CD4-positive, alpha-beta T cell (primary cell): ENCODE measurements around the gene JCHAIN. TPM values are rescaled to one million over a fixed set of nuclear protein-coding genes. Genes with fewer than 3 reads are reported as not detected.
A peak's percentile ranks its signal among the peaks of the same experiment; 100 is the strongest.

Experiments
- ATAC-seq: fragments of 200-7000 bp; cut with Tn5 transposase; one replicate; pipeline ENCODE4 v1.10.0; 2022; ENCODE audit warnings: mild to moderate bottlenecking; ENCODE audit not compliant: poor library complexity
- CTCF ChIA-PET: fragments of 350-600 bp; sonication (Branson Sonifier 250); formaldehyde crosslinking; loops from one replicate; lab custom pipeline; 2021; ENCODE audit warnings: antibody characterized with exemption, inconsistent platforms; lab: Charles Lee
- POLR2A ChIA-PET: fragments of 350-600 bp; sonication (Branson Sonifier 250); formaldehyde crosslinking; loops from one replicate; lab custom pipeline; 2021; ENCODE audit warnings: antibody characterized with exemption, inconsistent platforms; lab: Charles Lee
- DNase-seq, 14 experiments: peaks; one replicate each; pipeline ENCODE4 v3.0.0-alpha.2; 2013 to 2020; ENCODE audit warnings: mixed read lengths in 2 of 14
- H3K27ac ChIP-seq, 2 donors: one replicate each; pipeline versions ENCODE4 v1.5.1 to v1.7.0; 2013; ENCODE audit warnings: low read length in 2 of 2, low read depth in 1 of 2, mild to moderate bottlenecking in 1 of 2
- H3K27me3 ChIP-seq, 2 experiments: 1 replicate in 1 of 2; 2 replicates in 1 of 2; pipeline versions ENCODE4 v1.6.1 to v1.7.0; 2013; ENCODE audit warnings: low read length in 2 of 2, control low read depth in 1 of 2, mild to moderate bottlenecking in 1 of 2, moderate library complexity in 1 of 2; ENCODE audit not compliant: insufficient read depth in 2 of 2, control insufficient read depth in 1 of 2
- H3K36me3 ChIP-seq: one replicate; pipeline ENCODE4 v1.6.1; 2013; ENCODE audit warnings: low read length, control low read depth; ENCODE audit not compliant: insufficient read depth
- H3K4me1 ChIP-seq: one replicate; pipeline ENCODE4 v1.6.1; 2013; ENCODE audit warnings: low read length, control low read depth; ENCODE audit not compliant: insufficient read depth
- H3K4me3 ChIP-seq: one replicate; pipeline ENCODE4 v1.5.1; 2013; ENCODE audit warnings: mild to moderate bottlenecking, low read length, moderate library complexity
- H3K9me3 ChIP-seq, 2 experiments: 1 replicate in 1 of 2; 2 replicates in 1 of 2; pipeline versions ENCODE4 v1.6.1 to v1.7.0; 2013; ENCODE audit warnings: low read length in 2 of 2, mild to moderate bottlenecking in 2 of 2, control low read depth in 1 of 2, moderate library complexity in 1 of 2; ENCODE audit not compliant: control insufficient read depth in 1 of 2, insufficient read depth in 1 of 2
- H3K27ac Mint-ChIP-seq: one replicate; pipeline ENCODE4 v1.8.0; 2020; ENCODE audit warnings: mixed read lengths
- H3K27me3 Mint-ChIP-seq: one replicate; pipeline ENCODE4 v1.8.0; 2021; ENCODE audit warnings: mixed read lengths
- H3K36me3 Mint-ChIP-seq: one replicate; pipeline ENCODE4 v1.8.0; 2021; ENCODE audit warnings: low read depth, mixed read lengths
- H3K4me1 Mint-ChIP-seq: one replicate; pipeline ENCODE4 v1.8.0; 2021; ENCODE audit warnings: low read depth, mixed read lengths
- H3K4me3 Mint-ChIP-seq: one replicate; pipeline ENCODE4 v1.8.0; 2020; ENCODE audit warnings: mild to moderate bottlenecking, mixed read lengths
- H3K9me3 Mint-ChIP-seq: one replicate; pipeline ENCODE4 v1.8.0; 2020; ENCODE audit warnings: mixed read lengths
- CTCF ChIP-seq: fragments of 200-600 bp; IDR thresholded peaks from one replicate; pipeline ENCODE4 v1.8.0; 2022; ENCODE audit warnings: antibody characterized with exemption, mild to moderate bottlenecking
- intact Hi-C, 2 experiments: fragments of 100-400 bp; cut with DNase I in 1 of 2; cut with micrococcal nuclease in 1 of 2; formaldehyde crosslinking; loops; one replicate each; pipeline versions ENCODE4 v1.15.1 to v1.9.0; 2023 to 2025; cut with DNase I, micrococcal nuclease
- total RNA-seq, 174 experiments: library from RNA in 2 of 174; stranded (reverse) in 2 of 174; gene quantifications; one replicate each; pipeline ENCODE4 v1.2.3 and lab custom pipeline; 2021 to 2026

JCHAIN gene
- total RNA-seq, 2 experiments from 2014 or later, result 1.0 to 2.7 TPM

- Histone ChIP-seq H3K9me3 (peaks cover 0 to 8% of the 10 kb centered on the region in 2 experiments), H3K4me3 (no peak overlapping the region), H3K36me3 (peaks cover 4% of the 10 kb centered on the region), H3K27ac (no peak overlapping the region), H3K27me3 (no peaks in the 10 kb centered on the region), H3K4me1 (peaks cover 26% of the 10 kb centered on the region)
- ATAC-seq (no peak), DNase-seq (no peak)
- peak overlapping the region; percentile 24 for H3K27ac Mint-ChIP-seq
- ChIA-PET CTCF (interaction anchor here (4.9 kb wide), 1 partner anchor 13 kb away, joined by 35 read pairs; no protein-coding TSS in a partner anchor), POLR2A (interaction anchor here (0.6 to 8.0 kb wide), 4 partner anchors 12 to 147 kb away, joined by 3 to 166 read pairs (median 4); partner anchors contain the start of genes GRSF1 and RUFY3)
- TF ChIP-seq CTCF, result no peak
- H3K4me3 Mint-ChIP-seq, result no peak overlapping the region
- H3K9me3 Mint-ChIP-seq, result no peaks in the 10 kb centered on the region
- peaks cover 45% of the 10 kb centered on the region for H3K4me1 Mint-ChIP-seq
- intact Hi-C loops, result loop anchor here in 1 of 2 experiments (5.0 kb wide), 1 partner anchor 41 kb away; no protein-coding TSS in a partner anchor
- no peaks in the 10 kb centered on the region for H3K27me3 Mint-ChIP-seq
- H3K36me3 Mint-ChIP-seq, result peaks cover 35% of the 10 kb centered on the region
Observed at GRCh38 chr4:70691661-70692060, 25.4 kb upstream of the JCHAIN start.

- Histone ChIP-seq H3K4me3 (peak overlapping the region; percentile 74), H3K27ac (peak overlapping the region; percentile 94 to 97), H3K27me3 (no peaks in the 10 kb centered on the region), H3K9me3 (peaks cover 0 to 8% of the 10 kb centered on the region in 2 experiments), H3K4me1 (peaks cover 26% of the 10 kb centered on the region), H3K36me3 (peaks cover 4% of the 10 kb centered on the region)
- H3K27ac Mint-ChIP-seq, result peak overlapping the region; percentile 99
- peaks cover 35% of the 10 kb centered on the region for H3K36me3 Mint-ChIP-seq
- no peaks in the 10 kb centered on the region for H3K27me3 Mint-ChIP-seq
- H3K9me3 Mint-ChIP-seq, result no peaks in the 10 kb centered on the region
- POLR2A ChIA-PET, result interaction anchor here (1.1 to 8.0 kb wide), 10 partner anchors 8 to 321 kb away, joined by 4 to 166 read pairs (median 6); partner anchors contain the start of genes DCK, GRSF1 and MOB1B
- ATAC-seq, result no peak
- DNase-seq, result peak in 5 of 14 experiments; percentile 2 to 48 (median 3)
- H3K4me1 Mint-ChIP-seq, result peaks cover 45% of the 10 kb centered on the region
- CTCF ChIA-PET, result interaction anchor here (0.7 to 4.9 kb wide), 4 partner anchors 12 to 48 kb away, joined by 3 to 35 read pairs (median 4); no protein-coding TSS in a partner anchor
- no peak for TF ChIP-seq CTCF
- intact Hi-C loops, result loop anchor here (1.0 to 10.0 kb wide), 7 partner anchors 15 to 306 kb away; partner anchors contain the start of genes DCK (in 1 of the 2), GRSF1 (in 1 of the 2) and MOB1B (in 1 of the 2)
- H3K4me3 Mint-ChIP-seq, result peak overlapping the region; percentile 91
Observed at GRCh38 chr4:70688795-70689231, 22.5 kb upstream of the JCHAIN start.

- H3K4me1 Mint-ChIP-seq, result peaks cover 45% of the 10 kb centered on the region
- H3K4me3 Mint-ChIP-seq, result peak within 1 kb of the TSS; percentile 91
- DNase-seq (peak; percentile 87 to 98 (median 90)), ATAC-seq (peak; percentile 87)
- peak; percentile 98 for TF ChIP-seq CTCF
- no peaks in the 10 kb centered on the region for H3K9me3 Mint-ChIP-seq
- intact Hi-C loops, result loop anchor here (1.0 to 10.0 kb wide), 6 partner anchors 17 to 307 kb away; partner anchors contain the start of genes DCK (in 1 of the 2), GRSF1 (in 1 of the 2) and MOB1B (in 1 of the 2)
- no peaks in the 10 kb centered on the region for H3K27me3 Mint-ChIP-seq
- Histone ChIP-seq H3K27ac (peak within 1 kb of the TSS; percentile 94 to 97), H3K9me3 (peaks cover 0 to 4% of the 10 kb centered on the region in 2 experiments), H3K4me1 (peaks cover 26% of the 10 kb centered on the region), H3K4me3 (peak within 1 kb of the TSS; percentile 74), H3K27me3 (no peaks in the 10 kb centered on the region), H3K36me3 (peaks cover 4% of the 10 kb centered on the region)
- ChIA-PET POLR2A (interaction anchor here (0.9 to 8.0 kb wide), 13 partner anchors 8 to 322 kb away, joined by 3 to 166 read pairs (median 5); partner anchors contain the start of genes DCK, GRSF1 and MOB1B), CTCF (interaction anchor here (1.2 to 4.9 kb wide), 5 partner anchors 12 to 216 kb away, joined by 3 to 35 read pairs (median 3); no protein-coding TSS in a partner anchor)
- peaks cover 35% of the 10 kb centered on the region for H3K36me3 Mint-ChIP-seq
- H3K27ac Mint-ChIP-seq, result peak within 1 kb of the TSS; percentile 99
Observed at GRCh38 chr4:70687821-70688794, 21.8 kb upstream of the JCHAIN start, which contains the start of gene UTP3. Gene UTP3, plus strand, starts transcription at chr4:70688532. Its CDS starts 146 bp downstream, at chr4:70688678.
